Right lobe of liver (tissue), 4 donors: ENCODE results near the gene SSBP4.

Experiments used
- CTCF ChIP-seq, 4 donors: fragments of 200-600 bp in 3 of 4; fragments of 450-650 bp in 1 of 4; IDR thresholded peaks; one replicate each; pipeline versions ENCODE4 v1.5.1 to v1.8.0; 2016 to 2022; ENCODE audit warnings: antibody characterized with exemption in 4 of 4, mild to moderate bottlenecking in 2 of 4
- POLR2A ChIP-seq: fragments of 450-650 bp; IDR thresholded peaks from one replicate; pipeline ENCODE4 v1.6.1; 2017; ENCODE audit warnings: antibody characterized with exemption, mild to moderate bottlenecking
- donor health status: DM: no; HTN: no; CAD: no.
- donor health status: DM: no; HTN: no; CAD: no.
- donor health status: DM: no; HTN: yes; CAD: no.

- TF ChIP-seq POLR2A (peak; percentile 17), CTCF (IDR thresholded peaks at IDR 0.05) (no peak)
Observed at GRCh38 chr19:18415178-18415867, 3.9 kb upstream of the SSBP4 start.
